K562 (cell line): Measurements from ENCODE around the gene RNF41. TPM values are rescaled to one million over a fixed set of nuclear protein-coding genes. Genes with fewer than 3 reads are reported as not detected.

ENCODE experiments used
- ATF1 ChIP-seq, 2 experiments: fragments of 450-650 bp in 1 of 2; IDR thresholded peaks; 2 replicates each; pipeline ENCODE4 v1.6.1; 2016; ENCODE audit warnings: missing compliant biosample characterization in 1 of 2, missing genetic modification characterization in 1 of 2
- CHCHD3 ChIP-seq: fragments of 250-450 bp; sonication (Bioruptor Pico); IDR thresholded peaks from 2 replicates; pipeline ENCODE4 v2.1.2; 2022; ENCODE audit warnings: mild to moderate bottlenecking
- E2F3 ChIP-seq: fragments of 250-450 bp; sonication (Bioruptor Pico); IDR thresholded peaks from 2 replicates; pipeline ENCODE4 v1.4.0; 2020; ENCODE audit warnings: mild to moderate bottlenecking
- ELF4 ChIP-seq: fragments of 450-650 bp; formaldehyde crosslinking; IDR thresholded peaks from 2 replicates; pipeline ENCODE4 v1.4.0; 2022; ENCODE audit warnings: missing genetic modification characterization
- ESRRB ChIP-seq: fragments of 250-450 bp; sonication (Bioruptor Pico); IDR thresholded peaks from 2 replicates; pipeline ENCODE4 v1.5.0; 2020; ENCODE audit warnings: mild to moderate bottlenecking, moderate library complexity, borderline replicate concordance
- ETV5 ChIP-seq: sonication (generic); formaldehyde crosslinking; IDR thresholded peaks from 2 replicates; pipeline ENCODE4 v1.4.0; 2020; ENCODE audit warnings: low read depth, mild to moderate bottlenecking, missing genetic modification reagents
- FOS ChIP-seq: IDR thresholded peaks from 3 replicates; pipeline ENCODE4 v1.6.1; 2011; ENCODE audit not compliant: insufficient read length; ENCODE audit errors: extremely low read depth
- HNRNPLL ChIP-seq: fragments of 200-400 bp; formaldehyde crosslinking; IDR thresholded peaks from 2 replicates; pipeline ENCODE4 v1.6.1; 2017; ENCODE audit warnings: low read length, low read depth, mild to moderate bottlenecking; ENCODE audit not compliant: poor library complexity, severe bottlenecking
- JUN ChIP-seq, 2 experiments: sonication (generic) in 1 of 2; formaldehyde crosslinking in 1 of 2; IDR thresholded peaks; 2 replicates each; pipeline versions ENCODE4 v1.6.1 to v1.8.0; 2012 to 2022; ENCODE audit warnings: borderline replicate concordance in 2 of 2, mild to moderate bottlenecking in 2 of 2, improper control_type of control experiment in 1 of 2, low read depth in 1 of 2, low read length in 1 of 2, missing genetic modification reagents in 1 of 2
- MYNN ChIP-seq, 2 experiments: sonication (generic); formaldehyde crosslinking in 1 of 2; IDR thresholded peaks; 2 replicates each; pipeline versions ENCODE4 v1.5.0 to v1.6.1; 2016 to 2020; ENCODE audit warnings: antibody characterized with exemption in 1 of 2, missing genetic modification reagents in 1 of 2
- NR4A1 ChIP-seq, 2 experiments: fragments of 250-450 bp in 1 of 2; fragments of 450-650 bp in 1 of 2; sonication (Bioruptor Pico) in 1 of 2; IDR thresholded peaks; 2 replicates each; pipeline versions ENCODE4 v1.4.0 to v1.6.1; 2016 to 2020; ENCODE audit warnings: mild to moderate bottlenecking in 2 of 2, missing compliant biosample characterization in 1 of 2, missing genetic modification characterization in 1 of 2, moderate library complexity in 1 of 2
- POLR2AphosphoS2 ChIP-seq: IDR thresholded peaks from 2 replicates; pipeline ENCODE4 v1.6.1; 2012; ENCODE audit warnings: low read length, improper control_type of control experiment
- PTBP1 ChIP-seq: fragments of 200-400 bp; formaldehyde crosslinking; IDR thresholded peaks from 2 replicates; pipeline ENCODE4 v1.6.1; 2017; ENCODE audit warnings: low read depth, low read length
- SAFB2 ChIP-seq: fragments of 200-400 bp; formaldehyde crosslinking; IDR thresholded peaks from 2 replicates; pipeline ENCODE4 v1.6.1; 2018; ENCODE audit warnings: borderline replicate concordance, low read length, low read depth, moderate library complexity; ENCODE audit not compliant: severe bottlenecking
- XRCC5 ChIP-seq: fragments of 200-400 bp; formaldehyde crosslinking; IDR thresholded peaks from 2 replicates; pipeline ENCODE4 v1.6.1; 2017; ENCODE audit warnings: low read depth, mild to moderate bottlenecking, low read length
- ZBTB17 ChIP-seq: fragments of 450-650 bp; formaldehyde crosslinking; IDR thresholded peaks from 2 replicates; pipeline ENCODE4 v1.4.0; 2020; ENCODE audit warnings: mild to moderate bottlenecking
- ZKSCAN1 ChIP-seq: fragments of 150-350 bp; IDR thresholded peaks from 2 replicates; pipeline ENCODE4 v1.6.1; 2016; ENCODE audit warnings: low read depth, low read length
- ZNF134 ChIP-seq: fragments of 250-450 bp; sonication (Bioruptor Pico); conservative IDR thresholded peaks from 2 replicates; pipeline ENCODE4 v1.4.0; 2020
- polyA plus RNA-seq, 8 experiments: library from polyadenylated mRNA; depleted of rRNA in 4 of 8; stranded (reverse) in 5 of 8; unstranded in 3 of 8; fragments of >200 nt; fragmentation: Nextera tagmentation in 2 of 8; fragmentation: Illumina TruSeq in 1 of 8; extraction: Ambion mirVana in 2 of 8; extraction: Trizol in 1 of 8; gene quantifications; 2 replicates each; pipeline versions ENCODE4 v1.2.1 to v1.2.3, GENCODE V29; 2011 to 2014; ENCODE audit warnings: inconsistent platforms in 1 of 8, missing spikeins in 1 of 8
- total RNA-seq, 7 experiments: library from RNA; depleted of rRNA in 6 of 7; stranded (reverse); fragments of >200 nt in 6 of 7; fragmentation: Illumina TruSeq in 2 of 7; extraction: Trizol in 2 of 7; gene quantifications; 2 replicates each; pipeline versions ENCODE4 v1.2.1 to v1.2.3, GENCODE V29; 2011 to 2021; ENCODE audit warnings: low replicate concordance in 1 of 7
- TF ChIP-seq, protein P1 (sequence below), 2 experiments: fragments of 250-450 bp in 1 of 2; fragments of 450-650 bp in 1 of 2; sonication (Bioruptor Pico) in 1 of 2; IDR thresholded peaks; 2 replicates each; pipeline versions ENCODE4 v1.6.1 to v1.8.0; 2016 to 2021; ENCODE audit warnings: mild to moderate bottlenecking in 2 of 2, moderate library complexity in 2 of 2, missing compliant biosample characterization in 1 of 2, missing genetic modification characterization in 1 of 2
- TF ChIP-seq, protein P2 (sequence below): sonication (generic); formaldehyde crosslinking; IDR thresholded peaks from 2 replicates; pipeline ENCODE4 v1.8.0; 2022; ENCODE audit warnings: missing genetic modification reagents, mild to moderate bottlenecking, borderline replicate concordance
- TF ChIP-seq, protein P3 (sequence below): fragments of 450-650 bp; formaldehyde crosslinking; IDR thresholded peaks from 2 replicates; pipeline ENCODE4 v1.4.0; 2020; ENCODE audit warnings: mild to moderate bottlenecking, mixed read lengths
- TF ChIP-seq, protein P4 (sequence below), 2 experiments: IDR thresholded peaks; 2 replicates each; pipeline ENCODE4 v1.6.1; 2011; ENCODE audit warnings: borderline replicate concordance in 1 of 2, control low read depth in 1 of 2, low read depth in 1 of 2, low read length in 1 of 2, mild to moderate bottlenecking in 1 of 2, mixed read lengths in 1 of 2, moderate library complexity in 1 of 2; ENCODE audit not compliant: insufficient read depth in 1 of 2, insufficient read length in 1 of 2, poor library complexity in 1 of 2, severe bottlenecking in 1 of 2; ENCODE audit errors: extremely low read depth in 1 of 2

Gene RNF41
- total and polyA plus RNA-seq, 9 of the 15 experiments (the other 6 are each of a cell fraction or from before 2014, with no cell fraction given): 28.2 to 46.8 (median 33.8) TPM

DNA sequence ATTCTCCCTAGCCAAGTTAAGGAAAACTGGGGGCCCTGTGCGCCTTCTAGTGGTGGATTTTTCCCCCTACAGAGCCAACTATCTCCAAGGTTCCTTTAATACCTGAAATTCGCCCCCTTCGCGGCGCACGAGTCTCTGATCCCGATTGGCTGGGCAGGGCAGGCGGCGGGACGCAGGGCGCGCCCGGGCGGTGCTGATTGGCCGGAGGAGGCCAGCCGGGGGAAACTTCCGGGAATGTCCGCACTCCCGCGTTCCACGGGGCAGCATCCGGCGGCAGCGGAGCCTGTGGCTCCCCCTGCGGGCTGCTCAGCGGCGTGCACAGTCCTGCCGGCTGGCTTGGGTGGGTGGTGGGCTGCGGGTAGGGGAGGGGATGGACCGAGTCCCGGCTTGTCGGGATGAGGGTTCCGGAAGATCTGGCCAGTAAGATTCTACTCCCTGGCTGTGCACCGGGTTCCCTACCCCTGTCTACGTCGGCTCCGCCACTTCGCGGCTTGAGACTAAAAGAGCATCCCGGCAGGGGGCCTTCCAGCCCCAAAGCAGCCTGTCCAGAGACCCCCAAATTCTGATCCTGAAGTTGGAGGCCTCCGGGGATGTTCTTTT lies 2.5 kb upstream of the RNF41 start, which contains the start of gene NABP2 (continued):
- TF ChIP-seq, protein P1, sequence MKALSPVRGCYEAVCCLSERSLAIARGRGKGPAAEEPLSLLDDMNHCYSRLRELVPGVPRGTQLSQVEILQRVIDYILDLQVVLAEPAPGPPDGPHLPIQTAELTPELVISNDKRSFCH (CRISPR knock-in tag; IDR thresholded peaks at IDR 0.05): no peak
- TF ChIP-seq, protein P1 (tag; IDR thresholded peaks at IDR 0.05): no peak
- no peak for TF ChIP-seq ESRRB (CRISPR knock-in tag)
- TF ChIP-seq PTBP1: no peak
- TF ChIP-seq XRCC5: peak; percentile 95
- no peak for TF ChIP-seq CHCHD3
- TF ChIP-seq NR4A1 (CRISPR knock-in tag; IDR thresholded peaks at IDR 0.05): no peak
- no peak for TF ChIP-seq NR4A1 (tag; IDR thresholded peaks at IDR 0.05)
- peak; percentile 78 for TF ChIP-seq HNRNPLL
- TF ChIP-seq, protein P2, sequence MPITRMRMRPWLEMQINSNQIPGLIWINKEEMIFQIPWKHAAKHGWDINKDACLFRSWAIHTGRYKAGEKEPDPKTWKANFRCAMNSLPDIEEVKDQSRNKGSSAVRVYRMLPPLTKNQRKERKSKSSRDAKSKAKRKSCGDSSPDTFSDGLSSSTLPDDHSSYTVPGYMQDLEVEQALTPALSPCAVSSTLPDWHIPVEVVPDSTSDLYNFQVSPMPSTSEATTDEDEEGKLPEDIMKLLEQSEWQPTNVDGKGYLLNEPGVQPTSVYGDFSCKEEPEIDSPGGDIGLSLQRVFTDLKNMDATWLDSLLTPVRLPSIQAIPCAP (CRISPR knock-in tag): no peak
- TF ChIP-seq ZNF134 (CRISPR knock-in tag): no peak
- TF ChIP-seq SAFB2: no peak
- TF ChIP-seq FOS: peak; percentile 86
- no peak; the same call in 1 of the 2 replicates for TF ChIP-seq ZKSCAN1
- TF ChIP-seq, protein P3, sequence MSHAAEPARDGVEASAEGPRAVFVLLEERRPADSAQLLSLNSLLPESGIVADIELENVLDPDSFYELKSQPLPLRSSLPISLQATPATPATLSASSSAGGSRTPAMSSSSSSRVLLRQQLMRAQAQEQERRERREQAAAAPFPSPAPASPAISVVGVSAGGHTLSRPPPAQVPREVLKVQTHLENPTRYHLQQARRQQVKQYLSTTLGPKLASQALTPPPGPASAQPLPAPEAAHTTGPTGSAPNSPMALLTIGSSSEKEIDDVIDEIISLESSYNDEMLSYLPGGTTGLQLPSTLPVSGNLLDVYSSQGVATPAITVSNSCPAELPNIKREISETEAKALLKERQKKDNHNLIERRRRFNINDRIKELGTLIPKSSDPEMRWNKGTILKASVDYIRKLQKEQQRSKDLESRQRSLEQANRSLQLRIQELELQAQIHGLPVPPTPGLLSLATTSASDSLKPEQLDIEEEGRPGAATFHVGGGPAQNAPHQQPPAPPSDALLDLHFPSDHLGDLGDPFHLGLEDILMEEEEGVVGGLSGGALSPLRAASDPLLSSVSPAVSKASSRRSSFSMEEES (CRISPR knock-in tag): no peak
- TF ChIP-seq MYNN (IDR thresholded peaks at IDR 0.05): no peak
- no peak for TF ChIP-seq MYNN (CRISPR knock-in tag; IDR thresholded peaks at IDR 0.05)
- TF ChIP-seq ATF1 (CRISPR knock-in tag; IDR thresholded peaks at IDR 0.05): no peak
- TF ChIP-seq ATF1 (tag; IDR thresholded peaks at IDR 0.05): peak; percentile 88
- peak; percentile 34; the same call in 1 of the 2 replicates for TF ChIP-seq JUN (IDR thresholded peaks at IDR 0.05; ENCODE audit: borderline replicate concordance, low read depth, low read length)
- TF ChIP-seq JUN (CRISPR knock-in tag; IDR thresholded peaks at IDR 0.05; ENCODE audit: borderline replicate concordance): no peak
- TF ChIP-seq ETV5 (CRISPR knock-in tag): peak; percentile 82
- TF ChIP-seq POLR2AphosphoS2: no peak
- TF ChIP-seq, protein P4, sequence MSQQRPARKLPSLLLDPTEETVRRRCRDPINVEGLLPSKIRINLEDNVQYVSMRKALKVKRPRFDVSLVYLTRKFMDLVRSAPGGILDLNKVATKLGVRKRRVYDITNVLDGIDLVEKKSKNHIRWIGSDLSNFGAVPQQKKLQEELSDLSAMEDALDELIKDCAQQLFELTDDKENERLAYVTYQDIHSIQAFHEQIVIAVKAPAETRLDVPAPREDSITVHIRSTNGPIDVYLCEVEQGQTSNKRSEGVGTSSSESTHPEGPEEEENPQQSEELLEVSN (IDR thresholded peaks at IDR 0.05; ENCODE audit: borderline replicate concordance in 1 of 2, extremely low read depth in 1 of 2, insufficient read depth in 1 of 2, insufficient read length in 1 of 2, low read depth in 1 of 2, low read length in 1 of 2, poor library complexity in 1 of 2, severe bottlenecking in 1 of 2): peak; percentile 91 to 97
- TF ChIP-seq ELF4 (CRISPR knock-in tag): 0 out of 2 replicates have a peak, but pooled peaks have one; percentile 65
- no peak for TF ChIP-seq ZBTB17 (CRISPR knock-in tag)
- TF ChIP-seq E2F3 (CRISPR knock-in tag): peak; percentile 85
